ENCODE measurements around the gene WNT7B.

GRCh38 chr22:45930324-45930723, 46.6 kb downstream of the WNT7B start:
- TF ChIP-seq CTCF (IDR thresholded peaks at IDR 0.05): no peak
- no peak for TF ChIP-seq ZFX (IDR thresholded peaks at IDR 0.05; ENCODE audit: borderline replicate concordance)
